ENCODE measurements around the gene IL33. TPM values are rescaled to one million over a fixed set of nuclear protein-coding genes. Genes with fewer than 3 reads are reported as not detected.
A peak's percentile ranks its signal among the peaks of the same experiment; 100 is the strongest.

The IL33 gene
- total RNA-seq, 4 donors from 2014 or later = 63.1 to 178 (median 104) TPM

DNA sequence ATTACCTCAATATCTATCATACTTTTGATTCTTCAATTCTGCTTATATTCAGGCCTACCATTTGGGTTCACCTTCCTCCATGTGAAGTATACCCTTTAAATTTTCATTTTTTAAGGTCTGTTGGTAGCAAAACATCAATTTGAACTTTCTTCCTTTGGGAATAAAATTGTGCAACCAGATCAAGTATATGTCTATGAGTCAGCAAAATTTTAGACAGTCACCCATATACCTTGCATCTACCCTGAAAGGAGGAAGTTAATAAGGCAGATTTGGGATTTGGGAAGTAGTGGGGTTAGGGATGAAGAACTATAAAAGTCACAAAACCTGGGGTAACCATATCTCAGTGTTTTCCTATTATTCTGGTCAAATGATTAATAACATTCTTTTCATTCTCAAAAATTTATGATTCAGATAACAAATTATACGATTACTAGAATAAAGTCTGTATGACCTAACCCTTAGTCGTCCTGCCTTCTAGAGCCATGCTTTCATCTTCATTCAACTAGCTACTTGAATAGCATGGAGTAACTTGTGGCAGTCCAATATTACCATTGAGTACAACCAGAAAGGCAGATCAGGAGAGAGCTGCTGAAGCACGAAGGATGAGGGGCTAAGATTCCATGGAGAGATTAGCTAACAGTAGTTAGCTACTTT, 2.8 kb upstream of the IL33 start:
- WGBS = 89% methylated on average over 3 of the region's 3 CpGs
- no peaks in the 10 kb centered on the region for H3K27me3 ChIP-seq

DNA sequence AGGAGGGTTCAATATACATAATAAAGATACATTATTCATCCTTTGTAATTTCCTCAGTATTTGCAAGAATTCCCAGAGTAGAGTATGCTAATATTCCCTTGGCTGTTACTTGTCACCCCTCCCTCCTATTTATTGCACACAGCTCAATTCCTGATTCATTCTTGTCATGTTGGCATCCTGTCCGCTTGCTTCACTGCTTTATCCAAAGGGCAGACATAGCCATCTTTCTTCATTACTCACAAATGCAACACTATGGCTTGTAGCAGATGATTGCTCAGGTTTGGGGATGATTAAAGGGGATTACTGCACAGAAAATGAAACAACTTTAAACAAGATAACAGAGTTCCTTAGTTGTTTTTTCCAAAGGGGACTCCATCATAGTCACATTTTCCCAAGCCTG, 1.2 kb upstream of the IL33 start:
- H3K27ac ChIP-seq (replicated peaks in 1 of 4) = peak overlapping the region; percentile 81 to 87 (median 83)
- H3K27me3 ChIP-seq = no peaks in the 10 kb centered on the region
- no peak for DNase-seq (ENCODE audit: extremely low spot score)
- H3K9me3 ChIP-seq = peaks cover 0 to 14% (median 8%) of the 10 kb centered on the region in 4 donors
- H3K36me3 ChIP-seq = no peaks in the 10 kb centered on the region
- 65% methylated on average over 1 of the region's 1 CpG for WGBS
- no peak overlapping the region for H3K4me3 ChIP-seq
- TF ChIP-seq POLR2AphosphoS5 (IDR thresholded peaks at IDR 0.05) = no peak
- no peak for TF ChIP-seq EP300 (IDR thresholded peaks at IDR 0.05)
- TF ChIP-seq POLR2A (IDR thresholded peaks at IDR 0.05; ENCODE audit: low read depth) = no peak
- intact Hi-C loops (cut with DNase I) = no loop called here
- peaks cover 7 to 47% (median 29%) of the 10 kb centered on the region in 4 donors for H3K4me1 ChIP-seq

More for the DNA sequence above, 2.8 kb upstream of the IL33 start:
- Histone ChIP-seq H3K27ac (replicated peaks in 1 of 4) (no peak overlapping the region), H3K9me3 (peaks cover 0 to 27% (median 18%) of the 10 kb centered on the region in 4 donors), H3K4me1 (peaks cover 3 to 32% (median 23%) of the 10 kb centered on the region in 4 donors), H3K4me3 (no peak overlapping the region), H3K36me3 (no peaks in the 10 kb centered on the region)
- DNase-seq (ENCODE audit: extremely low spot score) = no peak
- no peak for TF ChIP-seq POLR2AphosphoS5 (IDR thresholded peaks at IDR 0.05)
- TF ChIP-seq CTCF (IDR thresholded peaks at IDR 0.05) = no peak
- no peak for TF ChIP-seq EP300 (IDR thresholded peaks at IDR 0.05)
- no peak for TF ChIP-seq POLR2A (IDR thresholded peaks at IDR 0.05; ENCODE audit: low read depth)
- intact Hi-C loops (cut with DNase I) = no loop called here

GRCh38 chr9:6214903-6215302, 704 bp upstream of the IL33 start:
- no peak for TF ChIP-seq POLR2AphosphoS5 (IDR thresholded peaks at IDR 0.05)
- no peak for TF ChIP-seq EP300 (IDR thresholded peaks at IDR 0.05)
- no peak for TF ChIP-seq CTCF (IDR thresholded peaks at IDR 0.05)
- no peak for TF ChIP-seq POLR2A (IDR thresholded peaks at IDR 0.05; ENCODE audit: low read depth)
- H3K36me3 ChIP-seq = no peaks in the 10 kb centered on the region
- H3K4me1 ChIP-seq = peaks cover 9 to 52% (median 33%) of the 10 kb centered on the region in 4 donors
- WGBS = 35% methylated on average over 2 of the region's 2 CpGs
- H3K4me3 ChIP-seq = peak overlapping the region; percentile 53 to 64 (median 56)
- H3K27ac ChIP-seq (replicated peaks in 1 of 4) = peak overlapping the region; percentile 81 to 87 (median 83)
- intact Hi-C loops (cut with DNase I) = loop anchor here (5.0 kb wide), 1 partner anchor 57 kb away; no protein-coding TSS in a partner anchor
- peaks cover 0 to 9% (median 4%) of the 10 kb centered on the region in 4 donors for H3K9me3 ChIP-seq
- DNase-seq (ENCODE audit: extremely low spot score) = no peak
- H3K27me3 ChIP-seq = no peaks in the 10 kb centered on the region

GRCh38 chr9:6216002-6216401, 395 bp downstream of the IL33 start:
- Histone ChIP-seq H3K4me3 (peak overlapping the region; percentile 53 to 64 (median 56)), H3K27ac (replicated peaks in 1 of 4) (peak overlapping the region; percentile 81 to 87 (median 83)), H3K9me3 (no peaks in the 10 kb centered on the region), H3K27me3 (no peaks in the 10 kb centered on the region), H3K36me3 (no peaks in the 10 kb centered on the region), H3K4me1 (peaks cover 17 to 63% (median 44%) of the 10 kb centered on the region in 4 donors)
- TF ChIP-seq POLR2AphosphoS5 (IDR thresholded peaks at IDR 0.05) (no peak), EP300 (IDR thresholded peaks at IDR 0.05) (no peak), CTCF (IDR thresholded peaks at IDR 0.05) (no peak), POLR2A (IDR thresholded peaks at IDR 0.05; ENCODE audit: low read depth) (no peak)
- DNase-seq (ENCODE audit: extremely low spot score) = no peak
- intact Hi-C loops (cut with DNase I) = loop anchor here (5.0 kb wide), 1 partner anchor 56 kb away; no protein-coding TSS in a partner anchor
- 22% methylated on average over 3 of the region's 3 CpGs for WGBS

- H3K9me3 ChIP-seq = no peaks in the 10 kb centered on the region
- intact Hi-C loops (cut with DNase I) = loop anchor here (5.0 kb wide), 1 partner anchor 55 kb away; no protein-coding TSS in a partner anchor
Observed at GRCh38 chr9:6216951-6217350, 1.3 kb downstream of the IL33 start.

More at GRCh38 chr9:6216951-6217350, 1.3 kb downstream of the IL33 start:
- DNase-seq (ENCODE audit: extremely low spot score) = no peak
- peaks cover 17 to 73% (median 54%) of the 10 kb centered on the region in 4 donors for H3K4me1 ChIP-seq
- peak overlapping the region; percentile 81 to 87 (median 83) for H3K27ac ChIP-seq (replicated peaks in 1 of 4)
- TF ChIP-seq EP300 (IDR thresholded peaks at IDR 0.05) (no peak), POLR2AphosphoS5 (IDR thresholded peaks at IDR 0.05) (no peak), CTCF (IDR thresholded peaks at IDR 0.05) (no peak), POLR2A (IDR thresholded peaks at IDR 0.05; ENCODE audit: low read depth) (no peak)
- 13% methylated on average over 1 of the region's 1 CpG for WGBS
- peak overlapping the region; percentile 53 to 64 (median 56) for H3K4me3 ChIP-seq
- H3K27me3 ChIP-seq = no peaks in the 10 kb centered on the region
- H3K36me3 ChIP-seq = no peaks in the 10 kb centered on the region

Measured in esophagus muscularis mucosa (tissue), 4 donors.